ENCODE results near the gene RASA4B.

The RASA4B gene

GRCh38 chr7:102451371-102452054 is 66.1 kb downstream of the RASA4B start:
- no peak for DNase-seq

GRCh38 chr7:102450242-102450641 is 67.3 kb downstream of the RASA4B start:
- peak; percentile 49 to 62 for DNase-seq

GRCh38 chr7:102449136-102449535 is 68.4 kb downstream of the RASA4B start:
- no peak for DNase-seq

- DNase-seq, result no peak
Observed at GRCh38 chr7:102447311-102447710, 70.3 kb downstream of the RASA4B start.

GRCh38 chr7:102446387-102447156 is 71.0 kb downstream of the RASA4B start:
- no peak for DNase-seq

GRCh38 chr7:102445674-102446071 is 71.9 kb downstream of the RASA4B start:
- DNase-seq, result no peak

- DNase-seq, result no peak
Observed at GRCh38 chr7:102444961-102445673, 72.5 kb downstream of the RASA4B start.

- DNase-seq, result no peak
Observed at GRCh38 chr7:102439963-102440795, 77.4 kb downstream of the RASA4B start.

- DNase-seq, result no peak
Observed at GRCh38 chr7:102436118-102436517, 81.5 kb downstream of the RASA4B start.

- DNase-seq, result peak in 1 of 2 donors; percentile 37
Observed at GRCh38 chr7:102434039-102434486, 83.5 kb downstream of the RASA4B start.

- DNase-seq, result peak; percentile 88 to 90
Observed at GRCh38 chr7:102433219-102434038, 84.1 kb downstream of the RASA4B start, which contains the start of gene ORAI2. ORAI2 (plus strand) TSS chr7:102433575; CDS start chr7:102438957, 5,382 bp downstream.
